Upper lobe of left lung (tissue), 6 donors: Measurements from ENCODE around the gene RBM15B. TPM values are rescaled to one million over a fixed set of nuclear protein-coding genes. Genes with fewer than 3 reads are reported as not detected.

Source experiments
- ATAC-seq, 2 donors: fragments of 200-7000 bp; cut with Tn5 transposase; one replicate each; pipeline ENCODE4 v1.9.1; 2022; ENCODE audit warnings: mild to moderate bottlenecking in 2 of 2, moderate library complexity in 2 of 2; ENCODE audit not compliant: low FRiP score in 2 of 2
- DNase-seq, 2 donors: peaks; one replicate each; pipeline ENCODE4 v3.0.0-alpha.2; 2019 to 2020
- H3K27ac ChIP-seq, 4 donors: fragments of 200-600 bp; sonication (generic); one replicate each; pipeline ENCODE4 v1.5.1; 2016 to 2019
- H3K27me3 ChIP-seq, 4 donors: fragments of 200-600 bp; sonication (generic); one replicate each; pipeline ENCODE4 v1.5.1; 2017 to 2019
- H3K36me3 ChIP-seq, 4 donors: fragments of 200-600 bp; sonication (generic); one replicate each; pipeline ENCODE4 v1.5.1; 2016 to 2019
- H3K4me1 ChIP-seq, 4 donors: fragments of 200-600 bp; sonication (generic); one replicate each; pipeline ENCODE4 v1.5.1; 2018 to 2019
- H3K4me3 ChIP-seq, 4 donors: fragments of 200-600 bp; sonication (generic); one replicate each; pipeline ENCODE4 v1.5.1; 2017 to 2019; ENCODE audit warnings: mild to moderate bottlenecking in 2 of 4, moderate library complexity in 1 of 4
- H3K9me3 ChIP-seq, 4 donors: fragments of 200-600 bp; sonication (generic); one replicate each; pipeline ENCODE4 v1.5.1; 2018 to 2019
- EP300 ChIP-seq, 4 donors: sonication (generic); formaldehyde crosslinking; IDR thresholded peaks; one replicate each; pipeline ENCODE4 v1.5.1; 2017; ENCODE audit warnings: antibody characterized with exemption in 4 of 4, control low read depth in 2 of 4
- POLR2A ChIP-seq, 4 donors: fragments of 450-650 bp; IDR thresholded peaks; one replicate each; pipeline ENCODE4 v1.5.1; 2016 to 2017; ENCODE audit warnings: antibody characterized with exemption in 4 of 4, mild to moderate bottlenecking in 2 of 4
- POLR2AphosphoS5 ChIP-seq, 2 donors: sonication (generic); formaldehyde crosslinking; IDR thresholded peaks; one replicate each; pipeline ENCODE4 v1.5.1; 2017; ENCODE audit warnings: antibody characterized with exemption in 2 of 2
- WGBS, 2 donors: methylation state at CpG; one replicate each; pipeline ENCODE4 v1.1.5; 2017 to 2018; 5-methylcytosine and 5-hydroxymethylcytosine counted together
- total RNA-seq, 6 donors: library from RNA; depleted of rRNA in 4 of 6; stranded (reverse); fragments of >200 nt in 4 of 6; gene quantifications; one replicate each; pipeline versions ENCODE4 v1.1.0 to v1.2.1, GENCODE V29; 2016 to 2021
- TF ChIP-seq, protein P1 (sequence below), 6 experiments: fragments of 450-650 bp in 4 of 6; fragments of 200-600 bp in 2 of 6; sonication (generic) in 2 of 6; IDR thresholded peaks; one replicate each; pipeline ENCODE4 v1.5.1; 2016 to 2019; ENCODE audit warnings: antibody characterized with exemption in 6 of 6
- donor health status: DM: no; HTN: no; CAD: no; lungs with moderate emphysema.
- donor health status: DM: no; HTN: yes; CAD: no; lungs with severe emphysema.

The RBM15B gene
- total RNA-seq, 6 donors from 2014 or later, result 22.0 to 39.8 (median 27.2) TPM

DNA sequence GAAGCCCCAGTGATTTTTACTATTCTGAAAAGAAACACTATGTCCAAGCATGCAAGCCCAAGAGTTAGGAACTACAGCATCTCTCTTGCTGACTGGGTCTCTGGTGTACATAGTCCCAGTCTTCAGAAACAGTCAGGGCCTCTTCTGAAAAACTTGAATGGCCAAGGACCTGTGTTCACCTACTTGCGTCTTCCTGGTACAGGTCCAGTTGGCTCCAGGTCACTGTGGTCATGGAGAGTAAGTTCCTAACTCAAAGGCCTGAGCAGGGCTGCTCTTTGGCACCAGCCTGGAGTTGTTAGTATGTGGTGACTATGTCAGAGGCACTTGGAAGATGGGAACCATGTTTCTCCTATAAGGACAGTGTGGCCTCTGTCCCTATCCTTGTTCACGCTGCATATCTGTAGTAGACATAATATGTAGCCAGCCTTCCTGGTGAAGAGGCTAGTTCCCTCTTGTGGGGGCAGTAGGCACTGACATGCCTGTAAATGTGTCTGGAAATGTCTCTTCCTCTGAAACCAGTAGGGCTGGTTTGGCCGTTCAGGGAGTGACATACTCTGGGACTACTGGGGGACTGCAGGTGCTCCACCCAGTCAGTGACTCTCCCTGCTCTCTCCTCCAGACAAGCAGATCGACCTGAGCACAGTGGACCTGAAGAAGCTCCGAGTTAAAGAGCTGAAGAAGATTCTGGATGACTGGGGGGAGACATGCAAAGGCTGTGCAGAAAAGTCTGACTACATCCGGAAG, 2.6 kb upstream of the RBM15B start:
- H3K9me3 ChIP-seq, result no peaks in the 10 kb centered on the region
- 67 to 73% methylated on average over 5 to 6 of the region's 6 CpGs for WGBS, 2 donors

DNA sequence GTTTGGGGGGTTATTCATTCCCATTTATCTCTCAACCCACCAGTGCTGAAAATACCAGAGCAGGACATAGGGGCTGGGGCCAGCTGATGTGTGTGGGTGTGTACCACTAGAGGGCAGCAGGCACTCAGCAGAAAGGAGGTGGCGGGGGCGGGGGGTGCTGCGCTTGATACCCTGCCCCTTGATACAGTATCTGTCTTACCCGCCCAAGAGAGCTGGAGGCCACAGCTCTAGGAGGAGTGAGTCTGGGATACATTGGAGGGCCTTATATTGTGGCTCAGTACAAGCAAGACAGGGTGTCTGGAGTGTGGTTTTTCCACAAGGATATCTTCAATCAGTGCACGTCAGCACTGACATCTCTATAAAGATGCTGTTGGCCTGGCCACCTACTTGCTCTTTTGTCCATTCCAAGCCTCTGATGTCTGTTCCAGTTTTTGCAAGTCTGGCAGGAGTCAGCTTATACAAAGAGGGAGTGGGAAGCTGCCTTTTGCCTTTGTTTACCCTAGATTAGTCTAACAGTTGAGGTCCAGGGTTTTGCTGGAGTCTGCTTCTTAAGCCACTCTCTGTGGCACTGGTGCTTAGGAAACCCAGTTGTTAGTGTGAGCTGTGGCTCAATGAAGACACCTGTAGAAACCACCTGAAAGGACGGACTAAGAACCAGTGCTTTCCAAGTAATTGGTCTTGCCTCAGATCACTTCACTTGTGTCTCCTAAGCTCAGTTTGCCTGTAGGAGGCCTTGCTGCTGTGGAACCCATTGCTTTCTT, 1.5 kb upstream of the RBM15B start:
- Histone ChIP-seq H3K36me3 (peaks cover 4 to 58% (median 26%) of the 10 kb centered on the region in 4 donors), H3K4me3 (no peak overlapping the region), H3K27ac (peak overlapping the region in 1 of 4 donors; percentile 94), H3K9me3 (no peaks in the 10 kb centered on the region), H3K4me1 (peaks cover 62 to 82% (median 70%) of the 10 kb centered on the region in 4 donors), H3K27me3 (no peaks in the 10 kb centered on the region)
- TF ChIP-seq, protein P1, sequence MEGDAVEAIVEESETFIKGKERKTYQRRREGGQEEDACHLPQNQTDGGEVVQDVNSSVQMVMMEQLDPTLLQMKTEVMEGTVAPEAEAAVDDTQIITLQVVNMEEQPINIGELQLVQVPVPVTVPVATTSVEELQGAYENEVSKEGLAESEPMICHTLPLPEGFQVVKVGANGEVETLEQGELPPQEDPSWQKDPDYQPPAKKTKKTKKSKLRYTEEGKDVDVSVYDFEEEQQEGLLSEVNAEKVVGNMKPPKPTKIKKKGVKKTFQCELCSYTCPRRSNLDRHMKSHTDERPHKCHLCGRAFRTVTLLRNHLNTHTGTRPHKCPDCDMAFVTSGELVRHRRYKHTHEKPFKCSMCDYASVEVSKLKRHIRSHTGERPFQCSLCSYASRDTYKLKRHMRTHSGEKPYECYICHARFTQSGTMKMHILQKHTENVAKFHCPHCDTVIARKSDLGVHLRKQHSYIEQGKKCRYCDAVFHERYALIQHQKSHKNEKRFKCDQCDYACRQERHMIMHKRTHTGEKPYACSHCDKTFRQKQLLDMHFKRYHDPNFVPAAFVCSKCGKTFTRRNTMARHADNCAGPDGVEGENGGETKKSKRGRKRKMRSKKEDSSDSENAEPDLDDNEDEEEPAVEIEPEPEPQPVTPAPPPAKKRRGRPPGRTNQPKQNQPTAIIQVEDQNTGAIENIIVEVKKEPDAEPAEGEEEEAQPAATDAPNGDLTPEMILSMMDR (IDR thresholded peaks at IDR 0.05), result peak in 5 of 6 experiments; percentile 54 to 78 (median 63)
- no peak for TF ChIP-seq EP300 (IDR thresholded peaks at IDR 0.05)
- no peak for TF ChIP-seq POLR2AphosphoS5 (IDR thresholded peaks at IDR 0.05)
- ATAC-seq, result no peak
- WGBS, 2 donors, result 61 to 70% methylated on average over 5 to 6 of the region's 6 CpGs
- DNase-seq, result peak; percentile 52 to 62

More for the DNA sequence above, 2.6 kb upstream of the RBM15B start:
- ATAC-seq, result no peak
- DNase-seq, result peak in 1 of 2 donors; percentile 46
- Histone ChIP-seq H3K27ac (no peak overlapping the region), H3K36me3 (peaks cover 0 to 47% (median 15%) of the 10 kb centered on the region in 4 donors), H3K4me3 (no peak overlapping the region), H3K27me3 (no peaks in the 10 kb centered on the region), H3K4me1 (peaks cover 63 to 82% (median 68%) of the 10 kb centered on the region in 4 donors)
- TF ChIP-seq EP300 (IDR thresholded peaks at IDR 0.05), result no peak
- no peak for TF ChIP-seq POLR2AphosphoS5 (IDR thresholded peaks at IDR 0.05)
- TF ChIP-seq POLR2A (IDR thresholded peaks at IDR 0.05), result no peak
- TF ChIP-seq, protein P1 (IDR thresholded peaks at IDR 0.05), result no peak

DNA sequence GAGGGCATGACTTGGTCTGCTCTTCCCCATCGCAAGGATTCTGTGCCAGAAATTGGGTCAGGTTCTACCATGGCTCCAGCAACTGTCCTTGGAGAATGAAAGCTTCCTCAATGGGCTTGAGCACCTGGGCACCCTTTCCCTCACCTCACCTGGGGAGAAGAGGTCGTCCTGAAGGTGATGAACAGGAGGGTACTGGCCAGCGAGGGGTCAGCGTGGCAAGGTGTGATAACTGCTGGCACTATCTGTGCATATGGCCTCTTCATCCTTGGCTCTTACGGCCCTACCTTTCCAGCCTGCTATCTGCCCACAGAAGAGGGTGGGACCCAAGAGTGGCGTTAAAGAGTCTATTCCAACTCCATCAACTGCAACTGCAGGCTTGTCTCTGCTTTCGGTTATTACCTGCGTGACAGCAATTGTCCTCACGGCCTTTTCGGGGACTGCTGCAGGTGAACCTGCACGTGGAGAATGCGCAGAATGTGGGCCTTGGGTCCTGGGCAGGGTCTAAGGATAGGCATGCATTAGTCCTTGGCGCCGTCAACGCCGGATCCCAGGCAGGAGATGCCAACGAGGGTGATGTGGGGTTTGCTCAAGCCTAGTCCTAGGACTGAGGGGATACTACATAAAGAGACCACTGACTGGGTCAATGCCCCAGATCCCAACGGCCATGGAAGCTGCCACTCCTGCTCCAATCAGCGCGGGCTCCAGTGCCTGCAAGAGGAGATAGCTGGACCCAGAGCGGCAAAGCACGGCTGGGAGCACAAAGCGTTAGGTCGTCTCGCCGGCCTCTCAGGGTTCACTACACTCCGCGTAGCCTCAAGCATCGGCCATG, 625 bp upstream of the RBM15B start:
- peaks cover 62 to 89% (median 75%) of the 10 kb centered on the region in 4 donors for H3K4me1 ChIP-seq
- DNase-seq (no peak), ATAC-seq (peak in 1 of 2 donors; percentile 0)
- peak overlapping the region; percentile 54 to 95 (median 90) for H3K27ac ChIP-seq
- WGBS, 2 donors, result 40 to 87% methylated on average over 3 to 29 of the region's 29 CpGs
- peaks cover 6 to 67% (median 35%) of the 10 kb centered on the region in 4 donors for H3K36me3 ChIP-seq
- no peaks in the 10 kb centered on the region for H3K9me3 ChIP-seq
- TF ChIP-seq, protein P1 (IDR thresholded peaks at IDR 0.05), result no peak
- TF ChIP-seq POLR2A (IDR thresholded peaks at IDR 0.05) (no peak), EP300 (IDR thresholded peaks at IDR 0.05) (no peak), POLR2AphosphoS5 (IDR thresholded peaks at IDR 0.05) (no peak)
- peak overlapping the region in 3 of 4 donors; percentile 81 to 91 (median 83) for H3K4me3 ChIP-seq
- H3K27me3 ChIP-seq, result no peaks in the 10 kb centered on the region

DNA sequence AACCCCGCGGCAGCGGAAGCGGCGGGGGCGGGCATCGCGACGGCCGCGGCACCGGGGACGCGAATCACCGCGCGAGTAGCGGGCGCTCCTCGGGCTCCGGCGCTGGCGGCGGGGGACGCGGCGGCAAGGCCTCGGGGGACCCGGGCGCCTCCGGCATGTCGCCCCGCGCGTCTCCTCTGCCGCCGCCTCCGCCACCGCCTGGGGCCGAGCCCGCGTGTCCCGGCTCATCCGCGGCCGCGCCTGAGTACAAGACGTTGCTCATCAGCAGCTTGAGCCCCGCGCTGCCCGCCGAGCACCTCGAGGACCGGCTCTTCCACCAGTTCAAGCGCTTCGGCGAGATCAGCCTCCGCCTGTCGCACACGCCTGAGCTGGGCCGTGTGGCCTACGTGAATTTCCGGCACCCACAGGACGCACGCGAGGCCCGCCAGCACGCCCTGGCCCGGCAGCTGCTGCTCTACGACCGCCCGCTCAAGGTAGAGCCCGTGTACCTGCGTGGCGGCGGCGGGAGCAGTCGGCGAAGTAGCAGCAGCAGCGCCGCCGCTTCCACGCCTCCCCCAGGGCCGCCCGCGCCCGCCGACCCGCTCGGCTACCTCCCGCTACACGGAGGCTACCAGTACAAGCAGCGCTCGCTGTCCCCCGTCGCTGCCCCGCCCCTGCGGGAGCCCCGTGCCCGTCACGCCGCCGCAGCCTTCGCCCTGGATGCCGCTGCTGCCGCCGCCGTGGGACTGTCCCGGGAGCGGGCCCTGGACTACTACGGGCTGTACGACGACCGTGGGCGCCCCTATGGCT, 675 bp downstream of the RBM15B start:
- Histone ChIP-seq H3K36me3 (peaks cover 6 to 76% (median 47%) of the 10 kb centered on the region in 4 donors), H3K4me1 (peaks cover 60 to 89% (median 65%) of the 10 kb centered on the region in 4 donors), H3K27ac (peak overlapping the region; percentile 87 to 95 (median 92)), H3K4me3 (peak overlapping the region; percentile 64 to 91 (median 82)), H3K9me3 (no peaks in the 10 kb centered on the region), H3K27me3 (no peaks in the 10 kb centered on the region)
- 18% methylated on average over 31 of the region's 115 CpGs; no CpG with 5 or more reads in 1 of the 2 donors for WGBS, 2 donors
- TF ChIP-seq POLR2A (IDR thresholded peaks at IDR 0.05) (peak in 1 of 4 donors; percentile 32), EP300 (IDR thresholded peaks at IDR 0.05) (no peak)
- TF ChIP-seq, protein P1 (IDR thresholded peaks at IDR 0.05), result no peak
- DNase-seq (peak; percentile 32 to 90), ATAC-seq (no peak)
